ENCODE results near the gene BRD4. TPM values are rescaled to one million over a fixed set of nuclear protein-coding genes. Genes with fewer than 3 reads are reported as not detected.

Gene BRD4
- total RNA-seq, 1 donor from 2014 or later: 60.9 TPM

DNA sequence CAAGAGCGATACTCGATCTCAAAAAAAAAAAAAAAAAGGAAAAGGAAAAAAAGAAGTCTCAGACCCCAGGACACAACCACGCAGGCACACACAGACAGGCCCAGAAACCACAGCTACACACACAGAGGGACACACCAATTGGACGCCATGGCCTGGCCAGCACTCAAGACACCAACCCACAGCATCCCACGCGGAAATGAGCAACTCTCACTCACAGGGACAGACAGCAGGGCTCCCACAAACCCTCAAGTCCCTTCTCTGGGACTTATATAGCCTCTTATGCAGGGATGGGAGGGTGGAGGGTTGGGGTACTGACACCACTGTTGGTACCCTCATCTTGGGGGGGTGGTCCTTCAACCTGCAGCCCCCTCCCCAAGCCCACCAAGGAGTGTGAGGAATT lies 137.4 kb downstream of the BRD4 start:
- Histone ChIP-seq H3K36me3 (no peaks in the 10 kb centered on the region), H3K4me1 (peaks cover 28% of the 10 kb centered on the region), H3K9me3 (replicated peaks) (no peaks in the 10 kb centered on the region), H3K27me3 (ENCODE audit: low read depth) (peaks cover 82% of the 10 kb centered on the region), H3K4me3 (peak overlapping the region; percentile 66), H3K27ac (replicated peaks) (peak overlapping the region; percentile 83)
- TF ChIP-seq CTCF (IDR thresholded peaks at IDR 0.05; ENCODE audit: borderline replicate concordance): no peak
- intact Hi-C loops (cut with micrococcal nuclease): no loop called here
- no peak for DNase-seq

DNA sequence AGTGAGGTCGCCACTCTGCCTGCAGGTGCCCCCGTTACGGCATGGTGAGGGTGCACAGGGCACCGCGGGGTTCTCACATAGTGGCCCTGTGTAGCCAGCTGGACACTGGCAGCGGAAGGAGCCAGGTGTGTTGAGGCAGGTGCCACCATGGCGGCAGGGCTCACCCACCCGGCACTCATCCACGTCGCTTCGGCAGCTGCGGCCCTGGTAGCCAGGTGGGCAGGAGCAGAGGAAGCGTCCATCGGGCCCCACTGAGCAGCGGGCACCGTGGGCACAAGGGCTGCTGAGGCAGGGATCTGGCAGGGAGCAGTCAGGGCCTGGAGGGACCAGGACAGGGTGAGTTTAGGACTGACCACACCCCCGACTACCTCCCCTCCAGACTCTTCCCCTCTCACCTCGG lies 140.4 kb downstream of the BRD4 start:
- Histone ChIP-seq H3K36me3 (no peaks in the 10 kb centered on the region), H3K4me1 (peaks cover 13% of the 10 kb centered on the region), H3K4me3 (no peak overlapping the region), H3K9me3 (replicated peaks) (no peaks in the 10 kb centered on the region), H3K27me3 (ENCODE audit: low read depth) (peaks cover 52% of the 10 kb centered on the region), H3K27ac (replicated peaks) (no peak overlapping the region)
- DNase-seq: no peak
- intact Hi-C loops (cut with micrococcal nuclease): no loop called here
- TF ChIP-seq CTCF (IDR thresholded peaks at IDR 0.05; ENCODE audit: borderline replicate concordance): no peak

DNA sequence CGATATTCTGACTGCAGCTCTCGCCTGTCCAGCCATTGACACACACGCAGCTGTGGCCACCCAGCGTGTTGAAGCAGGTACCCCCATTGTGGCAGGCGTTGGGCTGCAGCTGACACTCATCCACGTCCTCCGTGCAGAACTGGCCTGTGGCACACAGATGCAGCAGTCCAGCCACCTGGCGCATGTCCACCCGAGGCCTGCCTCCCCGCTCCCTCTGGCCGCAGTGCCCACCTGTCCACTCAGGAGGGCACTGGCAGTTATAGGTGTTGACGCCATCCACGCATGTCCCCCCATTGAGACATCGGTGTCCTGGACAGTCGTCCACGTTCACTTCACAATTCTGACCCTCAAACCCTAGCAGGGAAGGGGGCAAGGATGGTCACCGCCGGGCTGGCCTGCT lies 140.8 kb downstream of the BRD4 start:
- H3K27ac ChIP-seq (replicated peaks): no peak overlapping the region
- intact Hi-C loops (cut with micrococcal nuclease): no loop called here
- H3K4me1 ChIP-seq: peaks cover 10% of the 10 kb centered on the region
- H3K36me3 ChIP-seq: no peaks in the 10 kb centered on the region
- TF ChIP-seq CTCF (IDR thresholded peaks at IDR 0.05; ENCODE audit: borderline replicate concordance): no peak
- H3K4me3 ChIP-seq: no peak overlapping the region
- DNase-seq: no peak
- peaks cover 47% of the 10 kb centered on the region for H3K27me3 ChIP-seq (ENCODE audit: low read depth)
- H3K9me3 ChIP-seq (replicated peaks): no peaks in the 10 kb centered on the region

DNA sequence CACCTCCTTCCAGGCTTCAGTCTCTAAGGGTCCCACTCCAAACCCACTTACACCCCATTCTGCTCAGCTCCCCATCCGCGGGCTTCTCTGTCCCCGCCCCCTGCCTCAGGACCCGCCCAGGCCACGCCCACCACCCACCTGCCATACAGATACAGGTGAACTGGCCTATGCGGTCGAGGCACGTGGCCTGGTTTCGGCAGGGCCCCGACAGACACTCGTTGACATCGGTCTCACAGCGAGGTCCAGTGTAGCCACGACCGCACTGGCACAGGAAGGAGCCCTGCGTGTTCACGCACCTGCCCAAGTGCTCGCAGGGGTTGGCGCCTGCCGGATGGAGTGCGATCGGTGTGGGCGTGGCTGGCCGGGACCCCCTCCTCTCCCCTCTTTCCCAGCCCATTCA lies 143.5 kb downstream of the BRD4 start:
- no peaks in the 10 kb centered on the region for H3K4me1 ChIP-seq
- H3K27ac ChIP-seq (replicated peaks): no peak overlapping the region
- intact Hi-C loops (cut with micrococcal nuclease): no loop called here
- TF ChIP-seq CTCF (IDR thresholded peaks at IDR 0.05; ENCODE audit: borderline replicate concordance): no peak
- peaks cover 21% of the 10 kb centered on the region for H3K27me3 ChIP-seq (ENCODE audit: low read depth)
- H3K4me3 ChIP-seq: no peak overlapping the region
- H3K36me3 ChIP-seq: no peaks in the 10 kb centered on the region
- DNase-seq: no peak
- H3K9me3 ChIP-seq (replicated peaks): no peaks in the 10 kb centered on the region

DNA sequence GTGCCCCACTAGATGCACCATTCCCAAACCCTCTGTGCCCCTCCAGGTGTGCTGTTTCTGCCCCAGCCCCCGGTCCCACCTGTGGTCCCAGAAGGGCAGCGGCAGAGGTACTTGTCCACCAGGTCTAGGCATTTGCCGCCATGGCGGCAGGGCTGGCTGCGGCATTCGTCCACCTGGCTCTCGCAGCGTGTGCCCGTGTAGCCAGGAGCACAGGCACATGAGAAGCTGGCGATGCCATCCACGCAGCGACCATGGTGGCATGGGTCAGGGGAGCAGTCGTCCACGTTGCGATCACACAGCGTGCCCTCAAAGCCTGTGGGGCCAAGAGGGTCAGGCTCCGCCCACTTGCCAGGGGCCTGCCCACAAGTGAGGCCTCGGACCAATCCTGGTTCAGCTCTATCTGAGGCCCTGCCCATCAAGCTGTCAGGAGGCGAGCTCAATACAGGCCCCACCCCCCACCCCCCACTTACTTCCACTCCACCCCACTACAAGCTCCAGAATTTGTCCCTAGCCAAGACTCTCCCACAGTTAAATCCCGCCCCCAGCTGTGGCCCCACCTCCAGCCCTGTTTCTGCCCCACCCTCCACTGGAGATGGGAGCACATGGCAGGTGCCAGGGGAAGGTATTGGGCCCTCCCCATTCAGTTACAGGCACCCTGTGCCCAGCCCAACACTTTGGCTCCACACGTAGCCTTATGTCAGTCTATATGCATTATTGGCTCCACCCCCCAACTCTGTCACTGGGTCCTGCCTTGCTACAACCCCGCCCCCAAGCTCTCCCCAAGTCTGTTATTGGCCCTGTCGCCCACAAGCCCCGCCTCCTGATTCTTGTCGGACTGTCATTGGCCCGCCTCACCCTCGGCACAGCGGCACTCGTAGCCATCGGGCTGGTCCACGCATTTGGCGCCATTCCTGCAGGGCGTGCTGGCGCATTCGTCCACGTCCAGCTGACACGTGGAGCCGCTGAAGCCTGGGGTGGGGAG lies 145.0 kb downstream of the BRD4 start:
- DNase-seq: no peak
- no peak overlapping the region for H3K27ac ChIP-seq (replicated peaks)
- peaks cover 7% of the 10 kb centered on the region for H3K27me3 ChIP-seq (ENCODE audit: low read depth)
- H3K9me3 ChIP-seq (replicated peaks): no peaks in the 10 kb centered on the region
- H3K4me3 ChIP-seq: no peak overlapping the region
- no peak for TF ChIP-seq CTCF (IDR thresholded peaks at IDR 0.05; ENCODE audit: borderline replicate concordance)
- H3K4me1 ChIP-seq: no peaks in the 10 kb centered on the region
- H3K36me3 ChIP-seq: no peaks in the 10 kb centered on the region
- intact Hi-C loops (cut with micrococcal nuclease): no loop called here

Other genes with a start within 250 kb of the BRD4 start
- gene SYDE1, start 225.1 kb downstream of the BRD4 start, total RNA-seq: 13.1 TPM
- gene NOTCH3, start 131.5 kb downstream of the BRD4 start, total RNA-seq: 21.7 TPM
- not detected for gene EPHX3, start 100.1 kb downstream of the BRD4 start, total RNA-seq
- gene AKAP8, start 47.2 kb upstream of the BRD4 start, total RNA-seq: 21.8 TPM
- gene AKAP8L, start 86.4 kb upstream of the BRD4 start, total RNA-seq: 74.5 TPM
- gene WIZ, start 117.4 kb upstream of the BRD4 start, total RNA-seq: 25.3 TPM
- gene RASAL3, start 132.0 kb upstream of the BRD4 start, total RNA-seq: 1.5 TPM
- gene PGLYRP2, start 147.0 kb upstream of the BRD4 start, total RNA-seq: not detected
- not detected for gene CYP4F22, start 176.0 kb upstream of the BRD4 start, total RNA-seq

Measured in left ventricle myocardium inferior (tissue), 1 donor.